Neural progenitor cell (in vitro differentiated cells): ENCODE measurements around the gene DCUN1D4.

Experiments used
- EZH2 ChIP-seq: fragments of 200-600 bp; sonication (generic); IDR thresholded peaks from 2 replicates; pipeline ENCODE4 v1.6.1; 2017; ENCODE audit warnings: antibody characterized with exemption, mild to moderate bottlenecking, moderate library complexity
- EZH2phosphoT487 ChIP-seq: fragments of 200-600 bp; sonication (generic); IDR thresholded peaks from 2 replicates; pipeline ENCODE4 v1.6.1; 2017; ENCODE audit warnings: antibody characterized with exemption
- TF ChIP-seq, protein P1 (sequence below): fragments of 200-600 bp; sonication (generic); IDR thresholded peaks from 2 replicates; pipeline ENCODE4 v1.5.1; 2017; ENCODE audit warnings: antibody characterized with exemption, mild to moderate bottlenecking

GRCh38 chr4:51906167-51906958 lies 63.4 kb downstream of the DCUN1D4 start:
- no peak for TF ChIP-seq EZH2
- TF ChIP-seq, protein P1, sequence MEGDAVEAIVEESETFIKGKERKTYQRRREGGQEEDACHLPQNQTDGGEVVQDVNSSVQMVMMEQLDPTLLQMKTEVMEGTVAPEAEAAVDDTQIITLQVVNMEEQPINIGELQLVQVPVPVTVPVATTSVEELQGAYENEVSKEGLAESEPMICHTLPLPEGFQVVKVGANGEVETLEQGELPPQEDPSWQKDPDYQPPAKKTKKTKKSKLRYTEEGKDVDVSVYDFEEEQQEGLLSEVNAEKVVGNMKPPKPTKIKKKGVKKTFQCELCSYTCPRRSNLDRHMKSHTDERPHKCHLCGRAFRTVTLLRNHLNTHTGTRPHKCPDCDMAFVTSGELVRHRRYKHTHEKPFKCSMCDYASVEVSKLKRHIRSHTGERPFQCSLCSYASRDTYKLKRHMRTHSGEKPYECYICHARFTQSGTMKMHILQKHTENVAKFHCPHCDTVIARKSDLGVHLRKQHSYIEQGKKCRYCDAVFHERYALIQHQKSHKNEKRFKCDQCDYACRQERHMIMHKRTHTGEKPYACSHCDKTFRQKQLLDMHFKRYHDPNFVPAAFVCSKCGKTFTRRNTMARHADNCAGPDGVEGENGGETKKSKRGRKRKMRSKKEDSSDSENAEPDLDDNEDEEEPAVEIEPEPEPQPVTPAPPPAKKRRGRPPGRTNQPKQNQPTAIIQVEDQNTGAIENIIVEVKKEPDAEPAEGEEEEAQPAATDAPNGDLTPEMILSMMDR: no peak
- TF ChIP-seq EZH2phosphoT487: no peak
